HEK293T (cell line): Measurements from ENCODE around the gene ADH1C.

Experiments used
- FOXK2 ChIP-seq: fragments of 450-650 bp; IDR thresholded peaks from 2 replicates; pipeline ENCODE4 v1.6.1; 2016; ENCODE audit warnings: mild to moderate bottlenecking
- FOXM1 ChIP-seq: fragments of 450-650 bp; IDR thresholded peaks from 2 replicates; pipeline ENCODE4 v1.6.1; 2017; ENCODE audit warnings: mild to moderate bottlenecking, borderline replicate concordance
- HDGF ChIP-seq: fragments of 450-650 bp; IDR thresholded peaks from 2 replicates; pipeline ENCODE4 v1.6.1; 2017; ENCODE audit warnings: antibody characterized with exemption, borderline replicate concordance
- L3MBTL2 ChIP-seq: fragments of 450-650 bp; conservative IDR thresholded peaks from 2 replicates; pipeline ENCODE4 v1.6.1; 2016; ENCODE audit warnings: mild to moderate bottlenecking
- LEF1 ChIP-seq: fragments of 450-650 bp; IDR thresholded peaks from 2 replicates; pipeline ENCODE4 v1.6.1; 2017; ENCODE audit warnings: mild to moderate bottlenecking, borderline replicate concordance
- TARDBP ChIP-seq: fragments of 450-650 bp; IDR thresholded peaks from 2 replicates; pipeline ENCODE4 v1.6.1; 2016

GRCh38 chr4:99321241-99322191 lies 31.0 kb downstream of the ADH1C start, which contains the start of gene ADH1B:
- TF ChIP-seq HDGF (no peak), FOXM1 (no peak), LEF1 (no peak), L3MBTL2 (no peak), TARDBP (no peak), FOXK2 (no peak)
